ENCODE results near the gene BASP1.

DNA sequence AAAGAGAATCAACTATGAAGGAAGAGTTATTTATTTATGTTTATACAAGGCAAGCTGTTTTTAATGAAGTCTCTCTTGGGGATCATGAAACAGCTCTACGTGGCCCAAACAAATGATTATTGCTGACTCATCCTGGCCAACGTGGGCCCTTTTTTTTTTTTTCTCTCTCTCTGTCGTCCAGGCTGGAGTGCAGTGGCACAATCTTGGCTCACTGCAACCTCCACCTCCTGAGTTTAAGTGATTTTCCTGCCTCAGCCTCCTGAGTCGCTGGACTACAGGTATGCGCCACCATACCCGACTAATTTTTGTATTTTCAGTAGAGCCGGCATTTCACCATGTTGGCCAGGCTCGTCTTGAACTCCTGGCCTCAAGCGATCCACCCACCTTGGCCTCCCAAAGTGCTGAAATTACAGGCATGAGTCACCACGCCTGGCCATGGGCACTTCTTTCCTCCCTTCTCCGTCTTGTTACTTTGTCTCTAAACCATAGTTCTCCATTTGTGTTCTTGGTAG, 98.3 kb downstream of the BASP1 start:
- TF ChIP-seq CTCF (IDR thresholded peaks at IDR 0.05) (no peak), POLR2A (IDR thresholded peaks at IDR 0.05) (no peak)
